ENCODE results near the gene EXOC3L2.

Gene EXOC3L2

GRCh38 chr19:45200568-45200967 lies 44.6 kb downstream of the EXOC3L2 start:
- Mint-ChIP-seq H3K4me1 (peaks cover 1 to 3% of the 10 kb centered on the region in 2 donors), H3K4me3 (no peak overlapping the region), H3K36me3 (peaks cover 8 to 10% of the 10 kb centered on the region in 2 donors), H3K9me3 (peaks cover 5 to 6% of the 10 kb centered on the region in 2 donors), H3K27ac (no peak overlapping the region), H3K27me3 (peaks cover 4 to 12% of the 10 kb centered on the region in 2 donors)
- no peak for ATAC-seq (replicated peaks)
- no peak for DNase-seq

GRCh38 chr19:45195764-45196163 lies 49.4 kb downstream of the EXOC3L2 start:
- Mint-ChIP-seq H3K4me3 (no peak overlapping the region), H3K27me3 (peaks cover 4 to 6% of the 10 kb centered on the region in 2 donors), H3K9me3 (no peaks in the 10 kb centered on the region), H3K27ac (no peak overlapping the region), H3K4me1 (no peaks in the 10 kb centered on the region), H3K36me3 (peaks cover 0 to 3% of the 10 kb centered on the region in 2 donors)
- DNase-seq (no peak), ATAC-seq (replicated peaks) (no peak)

GRCh38 chr19:45191375-45191774 lies 53.8 kb downstream of the EXOC3L2 start:
- Mint-ChIP-seq H3K4me1 (peaks cover 5 to 10% of the 10 kb centered on the region in 2 donors), H3K36me3 (peaks cover 8 to 9% of the 10 kb centered on the region in 2 donors), H3K4me3 (no peak overlapping the region), H3K27ac (no peak overlapping the region), H3K9me3 (no peaks in the 10 kb centered on the region), H3K27me3 (no peaks in the 10 kb centered on the region)
- no peak for ATAC-seq (replicated peaks)
- no peak for DNase-seq

GRCh38 chr19:45189971-45190370 lies 55.2 kb downstream of the EXOC3L2 start:
- no peaks in the 10 kb centered on the region for H3K9me3 Mint-ChIP-seq
- no peaks in the 10 kb centered on the region for H3K27me3 Mint-ChIP-seq
- no peak for ATAC-seq (replicated peaks)
- no peak for DNase-seq
- no peak overlapping the region for H3K27ac Mint-ChIP-seq
- H3K4me1 Mint-ChIP-seq, result peaks cover 6 to 15% of the 10 kb centered on the region in 2 donors
- no peak overlapping the region for H3K4me3 Mint-ChIP-seq
- peaks cover 8 to 9% of the 10 kb centered on the region in 2 donors for H3K36me3 Mint-ChIP-seq

GRCh38 chr19:45187421-45188100 lies 57.6 kb downstream of the EXOC3L2 start:
- DNase-seq (no peak), ATAC-seq (replicated peaks) (peak; percentile 87 to 90)
- Mint-ChIP-seq H3K36me3 (peaks cover 10 to 13% of the 10 kb centered on the region in 2 donors), H3K27me3 (no peaks in the 10 kb centered on the region), H3K27ac (no peak overlapping the region), H3K9me3 (no peaks in the 10 kb centered on the region), H3K4me3 (no peak overlapping the region), H3K4me1 (peaks cover 17 to 32% of the 10 kb centered on the region in 2 donors)

GRCh38 chr19:45186509-45187334 lies 58.5 kb downstream of the EXOC3L2 start:
- no peak for ATAC-seq (replicated peaks)
- Mint-ChIP-seq H3K27ac (no peak overlapping the region), H3K4me1 (peaks cover 17 to 38% of the 10 kb centered on the region in 2 donors), H3K27me3 (no peaks in the 10 kb centered on the region), H3K9me3 (no peaks in the 10 kb centered on the region), H3K36me3 (peaks cover 11 to 15% of the 10 kb centered on the region in 2 donors), H3K4me3 (no peak overlapping the region)
- DNase-seq, result no peak

- Mint-ChIP-seq H3K9me3 (no peaks in the 10 kb centered on the region), H3K36me3 (peaks cover 11 to 16% of the 10 kb centered on the region in 2 donors), H3K27me3 (no peaks in the 10 kb centered on the region), H3K4me3 (no peak overlapping the region), H3K4me1 (peaks cover 30 to 58% of the 10 kb centered on the region in 2 donors), H3K27ac (no peak overlapping the region)
- no peak for DNase-seq
- no peak for ATAC-seq (replicated peaks)
Measured at GRCh38 chr19:45184115-45184514, 61.1 kb downstream of the EXOC3L2 start.

GRCh38 chr19:45182758-45183157 lies 62.4 kb downstream of the EXOC3L2 start:
- Mint-ChIP-seq H3K36me3 (peaks cover 11 to 16% of the 10 kb centered on the region in 2 donors), H3K4me1 (peaks cover 30 to 58% of the 10 kb centered on the region in 2 donors), H3K4me3 (no peak overlapping the region), H3K27me3 (no peaks in the 10 kb centered on the region), H3K9me3 (no peaks in the 10 kb centered on the region), H3K27ac (no peak overlapping the region)
- ATAC-seq (replicated peaks), result no peak
- DNase-seq, result no peak

- Mint-ChIP-seq H3K4me1 (peaks cover 25 to 54% of the 10 kb centered on the region in 2 donors), H3K36me3 (peaks cover 11 to 16% of the 10 kb centered on the region in 2 donors), H3K4me3 (peak overlapping the region; percentile 69 to 86), H3K9me3 (no peaks in the 10 kb centered on the region), H3K27ac (peak overlapping the region; percentile 56), H3K27me3 (no peaks in the 10 kb centered on the region)
- DNase-seq (no peak), ATAC-seq (replicated peaks) (no peak)
Measured at GRCh38 chr19:45180936-45181335, 64.3 kb downstream of the EXOC3L2 start.

- ATAC-seq (replicated peaks), result no peak
- Mint-ChIP-seq H3K4me1 (peaks cover 23 to 55% of the 10 kb centered on the region in 2 donors), H3K27ac (peak overlapping the region; percentile 56), H3K9me3 (no peaks in the 10 kb centered on the region), H3K36me3 (peaks cover 11 to 20% of the 10 kb centered on the region in 2 donors), H3K4me3 (peak overlapping the region; percentile 78 to 86), H3K27me3 (no peaks in the 10 kb centered on the region)
- no peak for DNase-seq
Measured at GRCh38 chr19:45179892-45180370, 65.3 kb downstream of the EXOC3L2 start.

GRCh38 chr19:45179072-45179891 lies 65.9 kb downstream of the EXOC3L2 start:
- Mint-ChIP-seq H3K27me3 (no peaks in the 10 kb centered on the region), H3K9me3 (no peaks in the 10 kb centered on the region), H3K4me1 (peaks cover 21 to 48% of the 10 kb centered on the region in 2 donors), H3K36me3 (peaks cover 11 to 20% of the 10 kb centered on the region in 2 donors), H3K27ac (peak overlapping the region; percentile 97), H3K4me3 (peak overlapping the region; percentile 86 to 90)
- DNase-seq (peak; percentile 33), ATAC-seq (replicated peaks) (peak in 1 of 2 donors; percentile 10)

- no peaks in the 10 kb centered on the region for H3K9me3 Mint-ChIP-seq
- peak; percentile 88 to 92 for ATAC-seq (replicated peaks)
- DNase-seq, result peak; percentile 99
- peak within 1 kb of the TSS; percentile 97 for H3K27ac Mint-ChIP-seq
- peak within 1 kb of the TSS; percentile 86 to 90 for H3K4me3 Mint-ChIP-seq
- no peaks in the 10 kb centered on the region for H3K27me3 Mint-ChIP-seq
- peaks cover 11 to 20% of the 10 kb centered on the region in 2 donors for H3K36me3 Mint-ChIP-seq
- H3K4me1 Mint-ChIP-seq, result peaks cover 22 to 49% of the 10 kb centered on the region in 2 donors
Measured at GRCh38 chr19:45178262-45179071, 66.7 kb downstream of the EXOC3L2 start, which contains the start of gene BLOC1S3. TSS of gene BLOC1S3 (plus strand) at chr19:45178784. CDS start at chr19:45179297, 513 bp downstream.

- Mint-ChIP-seq H3K27me3 (no peaks in the 10 kb centered on the region), H3K9me3 (no peaks in the 10 kb centered on the region), H3K4me1 (peaks cover 23 to 50% of the 10 kb centered on the region in 2 donors), H3K4me3 (peak within 1 kb of the TSS; percentile 86 to 90), H3K27ac (peak within 1 kb of the TSS; percentile 97), H3K36me3 (peaks cover 10 to 18% of the 10 kb centered on the region in 2 donors)
- DNase-seq (no peak), ATAC-seq (replicated peaks) (peak; percentile 5 to 6)
Measured at GRCh38 chr19:45177817-45178261, 67.4 kb downstream of the EXOC3L2 start, which contains the start of gene TRAPPC6A. TSS of gene TRAPPC6A (minus strand) at chr19:45178237. CDS start at chr19:45178218, 19 bp downstream.
